ENCODE results near the gene VWA2. TPM values are rescaled to one million over a fixed set of nuclear protein-coding genes. Genes with fewer than 3 reads are reported as not detected.

VWA2 gene
- total RNA-seq, 1 donor from 2014 or later, result 2.2 TPM

GRCh38 chr10:114307731-114308130, 68.7 kb downstream of the VWA2 start:
- TF ChIP-seq CTCF (IDR thresholded peaks at IDR 0.05; ENCODE audit: insufficient read depth, low read length, poor library complexity, severe bottlenecking), result no peak
- DNase-seq (ENCODE audit: low read depth), result no peak
- no peaks in the 10 kb centered on the region for H3K36me3 ChIP-seq (ENCODE audit: control insufficient read depth, insufficient read depth, low read length)

GRCh38 chr10:114308531-114309363, 69.7 kb downstream of the VWA2 start:
- Histone ChIP-seq H3K36me3 (ENCODE audit: control insufficient read depth, insufficient read depth, low read length) (peaks cover 2% of the 10 kb centered on the region), H3K27me3 (ENCODE audit: control insufficient read depth, insufficient read depth, low read length) (no peaks in the 10 kb centered on the region), H3K4me3 (ENCODE audit: low read depth, low read length) (no peak overlapping the region)
- TF ChIP-seq CTCF (IDR thresholded peaks at IDR 0.05; ENCODE audit: insufficient read depth, low read length, poor library complexity, severe bottlenecking), result no peak
- DNase-seq (ENCODE audit: low read depth), result no peak

More at GRCh38 chr10:114307731-114308130, 68.7 kb downstream of the VWA2 start:
- Histone ChIP-seq H3K4me3 (ENCODE audit: low read depth, low read length) (no peak overlapping the region), H3K27me3 (ENCODE audit: control insufficient read depth, insufficient read depth, low read length) (no peaks in the 10 kb centered on the region)

- H3K4me3 ChIP-seq (ENCODE audit: low read depth, low read length), result no peak overlapping the region
- no peaks in the 10 kb centered on the region for H3K27me3 ChIP-seq (ENCODE audit: control insufficient read depth, insufficient read depth, low read length)
- H3K36me3 ChIP-seq (ENCODE audit: control insufficient read depth, insufficient read depth, low read length), result peaks cover 2% of the 10 kb centered on the region
- TF ChIP-seq CTCF (IDR thresholded peaks at IDR 0.05; ENCODE audit: insufficient read depth, low read length, poor library complexity, severe bottlenecking), result no peak
- DNase-seq (ENCODE audit: low read depth), result no peak
Measured at GRCh38 chr10:114309364-114309651, 70.3 kb downstream of the VWA2 start.

GRCh38 chr10:114310346-114310745, 71.3 kb downstream of the VWA2 start:
- H3K27me3 ChIP-seq (ENCODE audit: control insufficient read depth, insufficient read depth, low read length), result no peaks in the 10 kb centered on the region
- no peak for TF ChIP-seq CTCF (IDR thresholded peaks at IDR 0.05; ENCODE audit: insufficient read depth, low read length, poor library complexity, severe bottlenecking)
- peaks cover 2% of the 10 kb centered on the region for H3K36me3 ChIP-seq (ENCODE audit: control insufficient read depth, insufficient read depth, low read length)

GRCh38 chr10:114311023-114311422, 72.0 kb downstream of the VWA2 start:
- TF ChIP-seq CTCF (IDR thresholded peaks at IDR 0.05; ENCODE audit: insufficient read depth, low read length, poor library complexity, severe bottlenecking), result no peak
- Histone ChIP-seq H3K27me3 (ENCODE audit: control insufficient read depth, insufficient read depth, low read length) (no peaks in the 10 kb centered on the region), H3K4me3 (ENCODE audit: low read depth, low read length) (no peak overlapping the region), H3K36me3 (ENCODE audit: control insufficient read depth, insufficient read depth, low read length) (peaks cover 2% of the 10 kb centered on the region)
- DNase-seq (ENCODE audit: low read depth), result no peak

More at GRCh38 chr10:114310346-114310745, 71.3 kb downstream of the VWA2 start:
- no peak overlapping the region for H3K4me3 ChIP-seq (ENCODE audit: low read depth, low read length)
- DNase-seq (ENCODE audit: low read depth), result no peak
